Uterus (tissue), 2 donors: ENCODE results near the gene TAS1R2.

Source experiments
- POLR2A ChIP-seq, 2 donors: fragments of 450-650 bp; IDR thresholded peaks; one replicate each; pipeline ENCODE4 v1.6.1; 2016; ENCODE audit warnings: antibody characterized with exemption in 2 of 2, mild to moderate bottlenecking in 1 of 2, moderate library complexity in 1 of 2
- TF ChIP-seq, protein P1 (sequence below), 4 experiments: fragments of 200-600 bp in 2 of 4; fragments of 450-650 bp in 2 of 4; sonication (generic) in 2 of 4; IDR thresholded peaks; one replicate each; pipeline ENCODE4 v1.5.1; 2016 to 2019; ENCODE audit warnings: antibody characterized with exemption in 4 of 4, mild to moderate bottlenecking in 2 of 4, moderate library complexity in 1 of 4

DNA sequence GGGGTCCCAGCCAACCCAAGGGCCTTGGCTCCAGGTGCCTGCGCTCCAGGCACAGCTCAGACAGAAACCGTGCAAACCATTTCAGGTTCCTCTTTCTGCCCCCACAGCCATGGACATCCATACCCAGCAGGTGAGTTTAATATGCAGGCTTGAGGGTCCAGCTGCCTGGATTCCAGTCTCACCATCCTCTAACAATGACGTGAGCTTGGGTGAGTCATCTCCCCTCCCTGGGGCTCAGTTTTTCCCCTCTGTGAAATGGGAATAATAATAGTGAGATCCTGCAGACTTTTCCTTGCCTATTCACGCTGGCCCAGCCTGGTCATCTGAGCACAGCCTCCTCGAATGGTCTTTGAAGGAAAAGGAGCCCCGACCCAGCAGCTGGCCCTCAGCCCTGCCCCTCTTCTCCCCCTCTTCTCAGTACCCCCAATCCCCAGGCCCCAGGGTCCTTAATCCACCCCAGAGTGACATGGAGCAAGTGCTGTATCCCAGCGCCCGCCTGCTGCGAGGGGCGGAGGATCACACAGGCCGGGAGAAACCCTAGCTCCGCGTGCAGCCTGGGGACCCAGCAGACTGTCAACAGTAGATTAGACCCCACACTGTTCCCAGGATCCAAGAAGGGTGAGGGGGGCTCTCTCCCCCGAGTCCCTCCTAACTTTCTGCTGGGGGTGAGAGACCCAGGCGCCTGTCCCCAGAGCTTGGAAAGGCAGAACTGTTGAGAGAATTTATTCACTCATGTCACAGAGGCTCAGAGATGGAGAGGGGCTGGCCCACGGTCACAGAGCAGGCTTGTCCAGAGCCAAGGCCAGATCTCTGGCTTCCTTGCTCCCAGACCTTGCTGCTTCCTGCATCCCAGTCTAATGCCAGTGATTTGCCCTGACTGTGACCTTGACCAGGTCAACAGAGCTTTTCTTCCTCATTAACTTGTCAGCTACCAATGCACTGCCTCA is 49.2 kb downstream of the TAS1R2 start:
- TF ChIP-seq POLR2A (IDR thresholded peaks at IDR 0.05), result no peak
- TF ChIP-seq, protein P1, sequence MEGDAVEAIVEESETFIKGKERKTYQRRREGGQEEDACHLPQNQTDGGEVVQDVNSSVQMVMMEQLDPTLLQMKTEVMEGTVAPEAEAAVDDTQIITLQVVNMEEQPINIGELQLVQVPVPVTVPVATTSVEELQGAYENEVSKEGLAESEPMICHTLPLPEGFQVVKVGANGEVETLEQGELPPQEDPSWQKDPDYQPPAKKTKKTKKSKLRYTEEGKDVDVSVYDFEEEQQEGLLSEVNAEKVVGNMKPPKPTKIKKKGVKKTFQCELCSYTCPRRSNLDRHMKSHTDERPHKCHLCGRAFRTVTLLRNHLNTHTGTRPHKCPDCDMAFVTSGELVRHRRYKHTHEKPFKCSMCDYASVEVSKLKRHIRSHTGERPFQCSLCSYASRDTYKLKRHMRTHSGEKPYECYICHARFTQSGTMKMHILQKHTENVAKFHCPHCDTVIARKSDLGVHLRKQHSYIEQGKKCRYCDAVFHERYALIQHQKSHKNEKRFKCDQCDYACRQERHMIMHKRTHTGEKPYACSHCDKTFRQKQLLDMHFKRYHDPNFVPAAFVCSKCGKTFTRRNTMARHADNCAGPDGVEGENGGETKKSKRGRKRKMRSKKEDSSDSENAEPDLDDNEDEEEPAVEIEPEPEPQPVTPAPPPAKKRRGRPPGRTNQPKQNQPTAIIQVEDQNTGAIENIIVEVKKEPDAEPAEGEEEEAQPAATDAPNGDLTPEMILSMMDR (IDR thresholded peaks at IDR 0.05), result no peak
